HepG2 (cell line): ENCODE results near the gene LSS. TPM values are rescaled to one million over a fixed set of nuclear protein-coding genes. Genes with fewer than 3 reads are reported as not detected.

Experiments used
- ATAC-seq: fragments of 200-7000 bp; cut with Tn5 transposase; 3 replicates; pipeline ENCODE4 v1.9.1; 2020; ENCODE audit warnings: mild to moderate bottlenecking, moderate library complexity
- BruUV-seq: library from RNA; stranded (reverse); fragments of 400-500 nt; replicated peaks from 2 replicates; lab custom pipeline; 2021; lab: Mats Ljungman, UMichigan
- CTCF ChIA-PET: fragments of 300-600 bp; formaldehyde crosslinking; extraction: SDS; loops from one replicate; lab custom pipeline; 2021; ENCODE audit warnings: low total read pairs, inconsistent platforms, low intra/inter-chr PET ratio; lab: Yijun Ruan, JAX
- POLR2A ChIA-PET: fragments of 350-600 bp; sonication (Branson Sonifier 250); formaldehyde crosslinking; loops from one replicate; lab custom pipeline; 2020; ENCODE audit warnings: antibody characterized with exemption, inconsistent platforms; lab: Yijun Ruan, JAX
- DNase-seq: peaks from one replicate; pipeline ENCODE4 v3.0.0-alpha.2; 2015; ENCODE audit warnings: low spot score
- FAIRE-seq: peaks from 3 replicates; lab custom pipeline; 2011; peaks lifted over from hg19 to GRCh38; lab: Jason Lieb, UNC
- H2AFZ ChIP-seq: one replicate; pipeline ENCODE4 v1.6.1; 2011; ENCODE audit warnings: low read length, inconsistent platforms
- H3K27ac ChIP-seq: fragments of 300-600 bp; 3 replicates; pipeline ENCODE4 v1.8.0; 2011; ENCODE audit warnings: mixed run types, mild to moderate bottlenecking, mixed read lengths, low read length, inconsistent platforms; ENCODE audit not compliant: insufficient read depth; ENCODE audit errors: extremely low read length
- H3K27me3 ChIP-seq, 2 experiments: fragments of 200-600 bp in 1 of 2; 2 replicates in 1 of 2; 3 replicates in 1 of 2; pipeline versions ENCODE4 v1.6.0 to v1.8.0; 2011; ENCODE audit warnings: low read length in 2 of 2, mild to moderate bottlenecking in 2 of 2, moderate library complexity in 2 of 2, inconsistent platforms in 1 of 2; ENCODE audit not compliant: insufficient read depth in 2 of 2, control insufficient read depth in 1 of 2
- H3K36me3 ChIP-seq, 2 experiments: fragments of 200-600 bp in 1 of 2; replicated peaks in 1 of 2; 2 replicates in 1 of 2; 3 replicates in 1 of 2; pipeline versions ENCODE4 v1.5.1 to v1.8.0; 2011; ENCODE audit warnings: low read length in 2 of 2, inconsistent platforms in 1 of 2; ENCODE audit not compliant: insufficient read depth in 2 of 2, control insufficient read depth in 1 of 2
- H3K4me1 ChIP-seq: 2 replicates; pipeline ENCODE4 v1.5.1; 2012; ENCODE audit warnings: low read length, inconsistent platforms; ENCODE audit not compliant: insufficient read depth
- H3K4me2 ChIP-seq: 2 replicates; pipeline ENCODE4 v1.6.0; 2011; ENCODE audit warnings: low read depth, low read length, inconsistent platforms
- H3K4me3 ChIP-seq, 3 experiments: fragments of 200-600 bp in 1 of 3; sonication (generic), shearing (Covaris generic) in 1 of 3; replicated peaks in 1 of 3; 2 replicates each; pipeline ENCODE4 v1.5.1; 2011 to 2016; ENCODE audit warnings: low read length in 3 of 3, inconsistent platforms in 2 of 3, low read depth in 2 of 3, mild to moderate bottlenecking in 2 of 3, control low read depth in 1 of 3, mixed read lengths in 1 of 3; ENCODE audit not compliant: insufficient read depth in 1 of 3
- H3K79me2 ChIP-seq: one replicate; pipeline ENCODE4 v1.6.1; 2011; ENCODE audit warnings: low read length, inconsistent platforms; ENCODE audit not compliant: insufficient read depth
- H3K9ac ChIP-seq: 2 replicates; pipeline ENCODE4 v1.6.0; 2011; ENCODE audit warnings: mild to moderate bottlenecking, low read depth, low read length, inconsistent platforms; ENCODE audit not compliant: insufficient read depth
- H3K9me3 ChIP-seq: 2 replicates; pipeline ENCODE4 v1.5.1; 2012; ENCODE audit warnings: mild to moderate bottlenecking, low read length
- H4K20me1 ChIP-seq: 2 replicates; pipeline ENCODE4 v1.6.0; 2011; ENCODE audit warnings: inconsistent platforms, mild to moderate bottlenecking, low read length, moderate library complexity; ENCODE audit not compliant: insufficient read depth
- ARNT ChIP-seq: fragments of 450-650 bp; IDR thresholded peaks from 2 replicates; pipeline ENCODE4 v1.6.1; 2017
- CENPX ChIP-seq: sonication (generic); formaldehyde crosslinking; IDR thresholded peaks from 2 replicates; pipeline ENCODE4 v1.9.0; 2021; ENCODE audit warnings: mild to moderate bottlenecking, missing genetic modification reagents, moderate library complexity
- CREB3 ChIP-seq: sonication (generic); formaldehyde crosslinking; IDR thresholded peaks from 2 replicates; pipeline ENCODE4 v1.5.0; 2020; ENCODE audit warnings: missing genetic modification reagents
- FOXA3 ChIP-seq: IDR thresholded peaks from 2 replicates; pipeline ENCODE4 v1.6.1; 2016; ENCODE audit warnings: missing genetic modification reagents, missing compliant biosample characterization
- IKZF4 ChIP-seq: sonication (generic); formaldehyde crosslinking; IDR thresholded peaks from 2 replicates; pipeline ENCODE4 v1.5.1; 2020; ENCODE audit warnings: borderline replicate concordance, mild to moderate bottlenecking, low read depth, missing genetic modification reagents; ENCODE audit errors: not compliant biosample characterization
- NFE2 ChIP-seq: sonication (generic); formaldehyde crosslinking; IDR thresholded peaks from 2 replicates; pipeline ENCODE4 v1.4.0; 2020; ENCODE audit warnings: missing genetic modification reagents
- POLR2AphosphoS2 ChIP-seq: IDR thresholded peaks from 2 replicates; pipeline ENCODE4 v1.6.1; 2011; ENCODE audit warnings: low read depth, low read length, improper control_type of control experiment
- TARDBP ChIP-seq: sonication (generic); formaldehyde crosslinking; IDR thresholded peaks from 2 replicates; pipeline ENCODE4 v1.8.0; 2022; ENCODE audit warnings: mild to moderate bottlenecking, missing genetic modification reagents
- ZBTB14 ChIP-seq: sonication (generic); formaldehyde crosslinking; IDR thresholded peaks from 2 replicates; pipeline ENCODE4 v1.4.0; 2020; ENCODE audit warnings: missing genetic modification reagents
- ZNF280B ChIP-seq: sonication (generic); formaldehyde crosslinking; IDR thresholded peaks from 2 replicates; pipeline ENCODE4 v1.5.0; 2020; ENCODE audit warnings: missing genetic modification reagents, mild to moderate bottlenecking, borderline replicate concordance
- ZNF546 ChIP-seq: sonication (generic); formaldehyde crosslinking; conservative IDR thresholded peaks from 2 replicates; pipeline ENCODE4 v1.8.1; 2023; ENCODE audit warnings: mild to moderate bottlenecking, missing genetic modification reagents
- WGBS: methylation state at CpG from one replicate; pipeline ENCODE4 v1.1.6; 2017; ENCODE audit warnings: low lambda C conversion rate; 5-methylcytosine and 5-hydroxymethylcytosine counted together
- in situ Hi-C: cut with HindIII; loops from 2 replicates; pipeline ENCODE4 v1.10.0; 2017; ENCODE audit warnings: low pct_unique_long_range_greater_than_20kb; ENCODE audit not compliant: extremely low pct_ligation_motif_present
- intact Hi-C: fragments of 100-400 bp; cut with micrococcal nuclease; formaldehyde crosslinking; loops from one replicate; pipeline ENCODE4 v1.10.0; 2022; ENCODE audit not compliant: unreplicated experiment
- polyA plus RNA-seq, 8 experiments: library from polyadenylated mRNA; depleted of rRNA in 3 of 8; stranded (reverse) in 7 of 8; unstranded in 1 of 8; fragments of >200 nt; fragmentation: Illumina TruSeq in 4 of 8; extraction: Trizol in 4 of 8; gene quantifications; 2 replicates each; pipeline versions ENCODE4 v1.2.1 to v1.2.3, GENCODE V29; 2011 to 2016; ENCODE audit warnings: low read depth in 4 of 8, missing spikeins in 1 of 8, mixed read lengths in 1 of 8; ENCODE audit not compliant: insufficient read depth in 1 of 8
- total RNA-seq, 5 experiments: library from RNA; depleted of rRNA; stranded (reverse); fragments of >200 nt; fragmentation: Illumina TruSeq; extraction: Trizol; gene quantifications; 2 replicates each; pipeline ENCODE4 v1.2.3, GENCODE V29; 2016; ENCODE audit warnings: low read depth in 1 of 5
- TF ChIP-seq, protein P1 (sequence below): sonication (generic); formaldehyde crosslinking; IDR thresholded peaks from 2 replicates; pipeline ENCODE4 v1.8.0; 2022; ENCODE audit warnings: missing genetic modification reagents, mild to moderate bottlenecking, moderate library complexity, borderline replicate concordance

LSS gene
- total and polyA plus RNA-seq, 2 of the 13 experiments (the other 11 are each of a cell fraction or from before 2014, with no cell fraction given), result 72.6 to 113 TPM

GRCh38 chr21:46172863-46173528 lies 55.6 kb downstream of the LSS start (continued):
- no peak for TF ChIP-seq ZBTB14 (CRISPR knock-in tag)

DNA sequence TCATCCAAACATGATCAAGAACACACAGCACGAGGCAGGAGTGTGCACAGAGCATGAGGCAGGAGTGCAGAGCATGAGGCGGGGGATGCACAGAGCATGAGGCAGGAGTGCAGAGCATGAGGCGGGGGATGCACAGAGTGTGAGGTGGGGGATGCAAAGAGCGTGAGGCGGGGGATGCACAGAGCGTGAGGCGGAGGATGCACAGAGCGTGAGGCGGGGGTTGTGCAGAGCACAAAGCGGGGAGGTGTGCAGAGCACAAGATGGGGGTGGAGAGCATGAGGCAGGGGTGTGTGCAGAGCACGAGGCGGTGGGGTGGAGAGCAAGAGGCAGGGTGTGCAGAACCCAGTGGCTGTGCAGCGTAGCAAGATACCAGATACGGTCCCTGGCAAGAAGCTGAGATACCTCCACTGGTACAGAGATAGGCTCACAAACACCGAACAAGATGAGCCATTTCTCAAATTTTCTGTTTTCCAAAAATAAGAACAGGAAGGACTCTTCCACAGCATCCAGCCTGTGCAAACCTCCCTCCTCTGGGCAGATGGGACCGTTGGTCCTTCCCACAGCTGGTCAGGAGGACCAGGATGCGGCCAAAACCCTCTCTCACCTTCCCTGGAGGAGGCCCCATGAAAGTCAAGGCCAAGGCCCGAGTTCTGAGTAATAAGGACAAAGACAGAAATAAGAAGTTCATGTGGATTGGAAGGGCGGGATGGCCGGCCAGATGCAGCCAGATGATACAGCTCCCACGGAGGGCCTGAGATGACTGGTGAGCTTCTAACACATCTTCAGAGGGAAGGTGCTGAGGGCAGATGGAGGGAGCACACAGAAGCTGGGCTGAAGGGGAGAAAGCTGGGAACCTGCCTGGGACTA lies 56.3 kb downstream of the LSS start:
- ATAC-seq, result no peak; the same call in 2 of the 3 replicates
- no peaks in the 10 kb centered on the region for H3K9me3 ChIP-seq
- no peaks in the 10 kb centered on the region; a peak in 1 of 5 replicates for H3K27me3 ChIP-seq
- DNase-seq, result no peak
- no peak overlapping the region for H3K9ac ChIP-seq
- no peak overlapping the region for H2AFZ ChIP-seq
- no peaks in the 10 kb centered on the region for H3K36me3 ChIP-seq
- no peaks in the 10 kb centered on the region for H4K20me1 ChIP-seq
- WGBS, result 70% methylated on average over 21 of the region's 21 CpGs
- H3K27ac ChIP-seq, result no peak overlapping the region
- no peak for FAIRE-seq
- no TSS peak for BruUV-seq
- POLR2A ChIA-PET, result no interaction called here
- H3K4me2 ChIP-seq, result no peak overlapping the region
- no peak overlapping the region for H3K4me3 ChIP-seq
- H3K79me2 ChIP-seq, result no peaks in the 10 kb centered on the region
- intact Hi-C loops (no loop called here), in situ Hi-C loops (no loop called here)
- no peaks in the 10 kb centered on the region for H3K4me1 ChIP-seq
- CTCF ChIA-PET, result no interaction called here
- TF ChIP-seq IKZF4 (CRISPR knock-in tag), result no peak
- no peak for TF ChIP-seq CENPX (CRISPR knock-in tag)
- no peak for TF ChIP-seq TARDBP
- TF ChIP-seq FOXA3 (CRISPR knock-in tag), result no peak
- no peak for TF ChIP-seq ARNT
- TF ChIP-seq ZNF280B (CRISPR knock-in tag), result no peak
- TF ChIP-seq, protein P1, sequence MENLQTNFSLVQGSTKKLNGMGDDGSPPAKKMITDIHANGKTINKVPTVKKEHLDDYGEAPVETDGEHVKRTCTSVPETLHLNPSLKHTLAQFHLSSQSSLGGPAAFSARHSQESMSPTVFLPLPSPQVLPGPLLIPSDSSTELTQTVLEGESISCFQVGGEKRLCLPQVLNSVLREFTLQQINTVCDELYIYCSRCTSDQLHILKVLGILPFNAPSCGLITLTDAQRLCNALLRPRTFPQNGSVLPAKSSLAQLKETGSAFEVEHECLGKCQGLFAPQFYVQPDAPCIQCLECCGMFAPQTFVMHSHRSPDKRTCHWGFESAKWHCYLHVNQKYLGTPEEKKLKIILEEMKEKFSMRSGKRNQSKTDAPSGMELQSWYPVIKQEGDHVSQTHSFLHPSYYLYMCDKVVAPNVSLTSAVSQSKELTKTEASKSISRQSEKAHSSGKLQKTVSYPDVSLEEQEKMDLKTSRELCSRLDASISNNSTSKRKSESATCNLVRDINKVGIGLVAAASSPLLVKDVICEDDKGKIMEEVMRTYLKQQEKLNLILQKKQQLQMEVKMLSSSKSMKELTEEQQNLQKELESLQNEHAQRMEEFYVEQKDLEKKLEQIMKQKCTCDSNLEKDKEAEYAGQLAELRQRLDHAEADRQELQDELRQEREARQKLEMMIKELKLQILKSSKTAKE, result no peak
- no peak for TF ChIP-seq ZNF546 (CRISPR knock-in tag)
- TF ChIP-seq NFE2, result no peak
- TF ChIP-seq CREB3 (CRISPR knock-in tag), result no peak
- no peak for TF ChIP-seq POLR2AphosphoS2
